Activated CD8-positive, alpha-beta memory T cell treated with anti-CD3 and anti-CD28 coated beads, Interleukin-2, amount 50 U/mL, for 1 hour (primary cell): ENCODE results near the gene SIDT1.

Source experiments
- DNase-seq: peaks from one replicate; pipeline ENCODE4 v3.0.0-alpha.2; 2020; ENCODE audit errors: extremely low read depth

Gene SIDT1

GRCh38 chr3:113545594-113545993, 13.2 kb downstream of the SIDT1 start:
- no peak for DNase-seq

- no peak for DNase-seq
These were observed 14.1 kb downstream of the SIDT1 start for GRCh38 chr3:113546414-113546893.

- DNase-seq, result no peak
These were observed 16.1 kb downstream of the SIDT1 start for GRCh38 chr3:113548501-113548900.

DNA sequence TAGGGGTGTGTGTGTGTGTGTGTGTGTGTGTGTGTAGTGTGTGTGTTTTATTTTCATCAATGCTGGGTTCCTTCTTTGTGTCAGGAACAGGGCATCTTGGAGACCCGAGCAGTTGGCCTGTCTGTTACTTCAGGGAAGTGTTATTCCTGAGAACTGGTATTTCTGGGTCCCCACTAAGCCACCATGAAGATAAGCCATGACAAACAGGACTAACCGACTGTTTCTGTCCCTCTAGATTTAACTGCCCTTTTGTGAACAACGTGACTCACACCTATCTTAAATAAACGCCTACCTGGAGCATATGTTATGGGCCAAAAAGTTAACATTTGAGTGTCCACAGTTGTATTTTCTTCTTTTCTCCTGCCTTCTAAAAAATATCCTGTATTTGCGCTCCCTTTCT, 19.5 kb downstream of the SIDT1 start:
- DNase-seq, result no peak

GRCh38 chr3:113552851-113553250, 20.5 kb downstream of the SIDT1 start:
- no peak for DNase-seq

- DNase-seq, result no peak
These were observed 22.8 kb downstream of the SIDT1 start for GRCh38 chr3:113555138-113555537.

DNA sequence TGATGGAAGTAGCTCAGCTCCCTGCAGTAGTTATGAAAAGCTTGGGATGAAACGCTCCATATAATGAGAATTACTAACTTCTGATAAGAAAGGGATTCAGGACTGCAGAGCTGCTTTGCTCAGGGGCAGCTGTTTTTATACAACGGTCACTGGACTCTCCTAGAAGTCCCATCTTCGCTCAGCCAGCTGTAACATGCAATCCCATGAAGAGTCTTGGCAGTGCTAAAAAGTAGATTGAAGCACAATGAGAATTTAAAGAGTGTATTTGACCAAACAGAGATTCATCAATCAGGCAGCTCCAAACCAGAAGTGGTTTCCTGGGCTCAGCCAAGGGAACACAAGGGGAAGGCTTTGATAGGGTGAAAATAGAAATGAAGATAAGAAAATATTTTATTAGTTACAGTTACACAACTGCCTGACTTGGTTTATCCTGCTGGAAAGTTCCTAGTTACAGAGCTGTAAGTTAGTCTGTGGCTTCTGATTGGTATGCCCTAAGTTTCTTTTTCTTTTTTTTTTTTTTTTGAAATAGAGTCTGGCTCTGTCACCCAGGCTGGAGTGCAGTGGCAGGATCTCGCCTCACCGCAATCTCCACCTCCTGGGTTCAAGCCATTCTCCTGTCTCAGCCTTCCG, 24.1 kb downstream of the SIDT1 start:
- DNase-seq, result no peak

- DNase-seq, result no peak
These were observed 24.6 kb downstream of the SIDT1 start for GRCh38 chr3:113556946-113557335.

- no peak for DNase-seq
These were observed 25.0 kb downstream of the SIDT1 start for GRCh38 chr3:113557374-113557773.

GRCh38 chr3:113559009-113559408, 26.7 kb downstream of the SIDT1 start:
- no peak for DNase-seq

DNA sequence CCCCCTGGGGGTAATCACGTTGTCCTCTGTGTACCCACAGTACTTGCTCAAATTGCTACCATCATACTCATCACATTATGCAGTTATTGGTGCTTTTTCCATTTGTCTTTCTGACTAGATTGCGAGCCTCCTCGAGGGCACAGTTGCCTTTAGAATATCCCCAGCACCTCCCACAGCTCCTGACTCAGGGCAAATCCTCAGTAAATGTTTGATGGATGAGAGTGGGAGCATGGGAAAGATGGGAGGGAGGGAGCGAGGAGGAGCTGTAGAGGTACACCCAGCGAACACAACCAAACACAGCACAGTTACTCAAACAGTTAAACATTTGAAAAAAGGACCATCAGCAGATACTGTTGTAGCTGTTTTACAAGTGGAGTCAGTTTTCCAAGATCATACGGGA, 27.9 kb downstream of the SIDT1 start:
- DNase-seq, result no peak

DNA sequence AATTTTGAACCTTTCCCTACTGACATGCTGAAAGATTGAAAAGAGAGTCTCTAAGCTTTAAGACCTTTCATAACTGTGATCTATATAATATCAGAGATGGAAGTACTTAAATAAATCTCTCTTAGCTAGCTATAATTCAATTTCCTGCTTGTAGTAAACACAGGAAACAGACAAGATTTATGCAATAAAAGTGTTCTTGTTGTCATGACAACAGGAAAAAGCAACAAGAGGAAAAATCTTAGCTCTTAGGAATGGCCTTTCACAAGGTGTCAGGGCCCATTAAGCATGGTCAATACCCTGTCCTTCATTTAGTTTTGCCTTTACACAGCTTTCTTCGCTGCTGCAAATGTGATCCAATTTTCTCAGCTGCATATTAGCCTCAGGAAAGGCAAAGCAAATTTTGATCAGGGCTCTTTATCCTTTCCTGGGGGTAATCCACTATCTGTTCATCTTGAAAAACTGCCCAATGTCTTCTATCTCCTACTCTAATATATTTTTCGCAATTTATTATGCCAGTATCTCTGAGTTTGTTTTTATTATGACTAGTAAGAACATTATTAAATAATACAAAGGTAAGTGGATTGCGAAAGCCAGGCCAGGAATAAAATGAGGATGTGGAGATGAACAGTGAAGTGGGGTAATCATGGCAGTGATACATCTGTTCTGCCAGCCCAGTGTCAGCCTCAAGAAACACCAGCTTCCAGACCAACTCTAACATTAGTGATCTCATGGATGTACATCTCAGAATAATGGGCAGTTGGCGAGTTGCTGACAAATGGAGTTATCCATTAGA, 28.7 kb downstream of the SIDT1 start:
- DNase-seq, result no peak

GRCh38 chr3:113565555-113565954, 33.2 kb downstream of the SIDT1 start:
- DNase-seq, result no peak

GRCh38 chr3:113570158-113570557, 37.8 kb downstream of the SIDT1 start:
- DNase-seq, result no peak

- DNase-seq, result no peak
These were observed 39.0 kb downstream of the SIDT1 start for GRCh38 chr3:113571360-113571759.

GRCh38 chr3:113573728-113574127, 41.4 kb downstream of the SIDT1 start:
- DNase-seq, result no peak

- DNase-seq, result no peak
These were observed 41.9 kb downstream of the SIDT1 start for GRCh38 chr3:113574213-113574612.

- no peak for DNase-seq
These were observed 42.9 kb downstream of the SIDT1 start for GRCh38 chr3:113575206-113575605.

GRCh38 chr3:113585228-113585627, 52.9 kb downstream of the SIDT1 start:
- no peak for DNase-seq

DNA sequence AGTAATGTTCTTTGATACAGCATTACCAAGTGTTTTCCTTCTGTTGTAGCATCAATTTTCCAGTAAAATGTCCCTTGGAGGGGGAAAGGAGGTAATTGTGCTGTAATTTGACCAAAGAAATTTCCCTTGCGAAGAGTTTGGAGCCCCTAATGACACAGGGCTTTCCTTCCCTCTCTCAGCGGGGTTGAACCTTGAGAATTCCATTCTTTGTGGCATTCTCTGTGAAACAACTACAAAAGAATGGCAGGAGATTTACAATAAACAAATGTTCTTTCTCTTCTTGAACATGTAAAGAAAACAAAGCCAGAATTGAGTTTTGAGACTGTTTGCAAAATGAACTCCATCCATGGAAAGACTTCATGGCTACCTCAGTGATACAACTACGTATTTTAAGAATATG, 53.4 kb downstream of the SIDT1 start:
- no peak for DNase-seq

DNA sequence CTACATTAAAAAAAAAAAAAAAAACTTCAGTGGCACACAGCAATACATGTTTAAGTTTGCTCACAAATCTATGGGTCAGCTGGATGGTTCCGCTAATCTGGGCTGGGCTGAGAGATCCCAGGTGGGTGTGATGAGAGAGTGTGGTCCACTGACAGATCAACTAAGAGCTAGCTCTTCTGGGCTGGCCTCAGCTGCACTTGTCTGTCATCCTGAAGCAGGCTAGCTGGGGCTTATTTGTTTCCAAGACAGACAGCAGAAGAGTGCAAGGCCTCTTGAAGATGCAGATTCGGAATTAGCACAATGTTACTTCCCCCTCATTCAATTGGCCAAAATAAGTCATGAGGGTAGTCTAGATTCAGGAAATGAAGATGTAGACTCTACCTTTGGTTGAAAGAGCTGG, 56.5 kb downstream of the SIDT1 start:
- no peak for DNase-seq

DNA sequence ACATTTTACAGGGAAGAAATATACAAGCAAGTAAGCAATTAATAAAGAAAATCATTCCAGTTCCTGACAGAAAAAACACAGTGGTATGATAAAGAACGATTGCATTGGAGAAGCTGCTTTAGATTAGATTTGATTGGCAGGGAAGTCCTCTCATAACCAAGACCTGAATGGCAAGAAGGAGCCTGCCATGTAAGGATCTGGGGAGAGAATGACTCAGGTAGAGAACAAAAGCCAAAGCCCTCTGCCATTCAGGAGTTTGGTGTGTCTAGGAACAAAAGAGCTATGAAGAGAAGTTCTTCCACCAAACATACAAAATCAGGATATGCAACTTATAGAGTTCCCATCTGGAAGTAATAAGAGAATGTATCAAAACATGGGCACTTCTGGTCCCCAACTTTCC, 57.6 kb downstream of the SIDT1 start:
- DNase-seq, result no peak

DNA sequence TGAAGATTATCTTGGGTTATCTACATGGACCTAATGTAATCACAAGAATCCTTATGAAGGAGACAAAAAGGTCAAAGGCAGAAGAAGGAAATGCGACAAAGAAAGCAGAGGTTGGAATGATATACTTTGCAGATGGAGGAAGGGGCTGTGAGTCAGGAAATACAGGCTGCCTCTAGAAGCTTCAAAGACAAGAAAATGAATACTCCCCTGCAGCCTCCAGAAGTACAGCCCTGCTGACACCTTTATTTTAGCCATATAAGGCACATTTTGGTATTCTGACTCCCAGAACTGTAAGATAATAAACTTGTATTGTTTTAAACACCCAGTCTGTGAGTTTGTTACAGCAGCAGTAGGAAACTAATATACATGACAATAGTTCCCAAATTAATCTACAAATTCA, 58.6 kb downstream of the SIDT1 start:
- no peak for DNase-seq
